ENCODE measurements around the gene ZNF70.

DNA sequence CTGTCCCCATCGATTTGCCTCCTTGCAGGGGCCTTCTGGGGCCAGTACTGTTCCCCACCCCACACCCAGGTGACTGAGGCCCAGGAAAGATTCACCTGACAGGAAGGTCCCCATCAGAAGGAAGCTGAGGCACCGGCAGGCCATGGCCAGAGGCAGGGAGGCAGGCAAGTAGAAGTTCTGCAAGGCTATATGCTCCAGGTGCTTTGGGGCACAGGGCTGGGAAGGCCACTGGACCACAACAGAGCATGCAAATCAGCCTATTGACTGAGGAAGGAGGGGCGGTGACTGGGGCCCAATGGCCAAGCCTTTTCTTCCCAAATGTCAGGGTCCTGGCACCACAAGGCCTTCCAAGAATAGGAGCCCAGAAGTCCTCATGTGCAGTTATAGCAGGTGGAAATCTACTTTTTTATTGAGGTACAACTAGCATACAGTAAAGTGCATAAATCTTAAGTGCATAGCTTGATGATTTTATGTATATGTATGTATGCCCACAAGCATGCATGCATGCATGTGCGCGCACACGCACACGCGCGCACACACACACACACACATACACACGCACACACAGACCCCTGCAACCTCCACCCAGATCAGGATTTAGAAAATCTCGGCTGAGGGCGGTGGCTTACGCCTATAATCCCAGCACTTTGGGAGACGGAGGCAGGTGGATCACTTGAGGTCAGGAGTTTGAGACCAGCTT lies 3.5 kb upstream of the ZNF70 start, which contains the start of gene VPREB3:
- TF ChIP-seq, protein P1, sequence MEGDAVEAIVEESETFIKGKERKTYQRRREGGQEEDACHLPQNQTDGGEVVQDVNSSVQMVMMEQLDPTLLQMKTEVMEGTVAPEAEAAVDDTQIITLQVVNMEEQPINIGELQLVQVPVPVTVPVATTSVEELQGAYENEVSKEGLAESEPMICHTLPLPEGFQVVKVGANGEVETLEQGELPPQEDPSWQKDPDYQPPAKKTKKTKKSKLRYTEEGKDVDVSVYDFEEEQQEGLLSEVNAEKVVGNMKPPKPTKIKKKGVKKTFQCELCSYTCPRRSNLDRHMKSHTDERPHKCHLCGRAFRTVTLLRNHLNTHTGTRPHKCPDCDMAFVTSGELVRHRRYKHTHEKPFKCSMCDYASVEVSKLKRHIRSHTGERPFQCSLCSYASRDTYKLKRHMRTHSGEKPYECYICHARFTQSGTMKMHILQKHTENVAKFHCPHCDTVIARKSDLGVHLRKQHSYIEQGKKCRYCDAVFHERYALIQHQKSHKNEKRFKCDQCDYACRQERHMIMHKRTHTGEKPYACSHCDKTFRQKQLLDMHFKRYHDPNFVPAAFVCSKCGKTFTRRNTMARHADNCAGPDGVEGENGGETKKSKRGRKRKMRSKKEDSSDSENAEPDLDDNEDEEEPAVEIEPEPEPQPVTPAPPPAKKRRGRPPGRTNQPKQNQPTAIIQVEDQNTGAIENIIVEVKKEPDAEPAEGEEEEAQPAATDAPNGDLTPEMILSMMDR (IDR thresholded peaks at IDR 0.05) = no peak
- no peak for TF ChIP-seq TCF7 (CRISPR knock-in tag; IDR thresholded peaks at IDR 0.05; ENCODE audit: low read depth)
- TF ChIP-seq IRF2 (CRISPR knock-in tag; IDR thresholded peaks at IDR 0.05; ENCODE audit: borderline replicate concordance, low read depth) = no peak
- TF ChIP-seq SOX15 (CRISPR knock-in tag; IDR thresholded peaks at IDR 0.05) = no peak
- TF ChIP-seq CBFB (CRISPR knock-in tag; IDR thresholded peaks at IDR 0.05; ENCODE audit: low read depth) = no peak
